HepG2 (cell line): ENCODE data around the gene MAFB. TPM values are rescaled to one million over a fixed set of nuclear protein-coding genes. Genes with fewer than 3 reads are reported as not detected.

Experiments used
- KLF16 ChIP-seq, 2 experiments: sonication (generic) in 1 of 2; formaldehyde crosslinking in 1 of 2; IDR thresholded peaks; 2 replicates each; pipeline versions ENCODE4 v1.6.1 to v1.8.0; 2016 to 2023; ENCODE audit warnings: missing genetic modification reagents in 2 of 2, missing compliant biosample characterization in 1 of 2
- MEIS1 ChIP-seq: sonication (generic); formaldehyde crosslinking; IDR thresholded peaks from 2 replicates; pipeline ENCODE4 v1.9.0; 2021; ENCODE audit warnings: mild to moderate bottlenecking, missing genetic modification reagents, moderate library complexity, borderline replicate concordance
- MEIS2 ChIP-seq: sonication (generic); formaldehyde crosslinking; IDR thresholded peaks from 2 replicates; pipeline ENCODE4 v1.9.0; 2021; ENCODE audit warnings: mild to moderate bottlenecking, missing genetic modification reagents
- NFKB2 ChIP-seq: sonication (generic); formaldehyde crosslinking; IDR thresholded peaks from 2 replicates; pipeline ENCODE4 v1.4.0; 2020; ENCODE audit warnings: missing genetic modification reagents, borderline replicate concordance
- RFX1 ChIP-seq: fragments of 450-650 bp; IDR thresholded peaks from 2 replicates; pipeline ENCODE4 v1.6.1; 2017
- ZKSCAN5 ChIP-seq: sonication (generic); formaldehyde crosslinking; IDR thresholded peaks from 2 replicates; pipeline ENCODE4 v1.5.1; 2020; ENCODE audit warnings: mild to moderate bottlenecking, missing genetic modification reagents
- ZNF678 ChIP-seq: sonication (generic); formaldehyde crosslinking; IDR thresholded peaks from 2 replicates; pipeline ENCODE4 v1.4.0; 2020; ENCODE audit warnings: mild to moderate bottlenecking, missing genetic modification reagents
- polyA plus RNA-seq, 8 experiments: library from polyadenylated mRNA; depleted of rRNA in 3 of 8; stranded (reverse) in 7 of 8; unstranded in 1 of 8; fragments of >200 nt; fragmentation: Illumina TruSeq in 4 of 8; extraction: Trizol in 4 of 8; gene quantifications; 2 replicates each; pipeline versions ENCODE4 v1.2.1 to v1.2.3, GENCODE V29; 2011 to 2016; ENCODE audit warnings: low read depth in 4 of 8, missing spikeins in 1 of 8, mixed read lengths in 1 of 8; ENCODE audit not compliant: insufficient read depth in 1 of 8
- total RNA-seq, 5 experiments: library from RNA; depleted of rRNA; stranded (reverse); fragments of >200 nt; fragmentation: Illumina TruSeq; extraction: Trizol; gene quantifications; 2 replicates each; pipeline ENCODE4 v1.2.3, GENCODE V29; 2016; ENCODE audit warnings: low read depth in 1 of 5
- TF ChIP-seq, protein P1 (sequence below): IDR thresholded peaks from 2 replicates; pipeline ENCODE4 v1.6.1; 2016; ENCODE audit warnings: low read depth, missing genetic modification reagents, missing compliant biosample characterization
- TF ChIP-seq, protein P2 (sequence below): sonication (generic); formaldehyde crosslinking; IDR thresholded peaks from 2 replicates; pipeline ENCODE4 v1.4.0; 2020; ENCODE audit warnings: missing genetic modification reagents, mild to moderate bottlenecking, borderline replicate concordance
- TF ChIP-seq, protein P3 (sequence below): sonication (generic); formaldehyde crosslinking; IDR thresholded peaks from 2 replicates; pipeline ENCODE4 v1.4.0; 2020; ENCODE audit warnings: missing genetic modification reagents, mild to moderate bottlenecking, borderline replicate concordance

The MAFB gene
- total and polyA plus RNA-seq, 2 of the 13 experiments (the other 11 are each of a cell fraction or from before 2014, with no cell fraction given): 0.08 to 0.11 TPM

DNA sequence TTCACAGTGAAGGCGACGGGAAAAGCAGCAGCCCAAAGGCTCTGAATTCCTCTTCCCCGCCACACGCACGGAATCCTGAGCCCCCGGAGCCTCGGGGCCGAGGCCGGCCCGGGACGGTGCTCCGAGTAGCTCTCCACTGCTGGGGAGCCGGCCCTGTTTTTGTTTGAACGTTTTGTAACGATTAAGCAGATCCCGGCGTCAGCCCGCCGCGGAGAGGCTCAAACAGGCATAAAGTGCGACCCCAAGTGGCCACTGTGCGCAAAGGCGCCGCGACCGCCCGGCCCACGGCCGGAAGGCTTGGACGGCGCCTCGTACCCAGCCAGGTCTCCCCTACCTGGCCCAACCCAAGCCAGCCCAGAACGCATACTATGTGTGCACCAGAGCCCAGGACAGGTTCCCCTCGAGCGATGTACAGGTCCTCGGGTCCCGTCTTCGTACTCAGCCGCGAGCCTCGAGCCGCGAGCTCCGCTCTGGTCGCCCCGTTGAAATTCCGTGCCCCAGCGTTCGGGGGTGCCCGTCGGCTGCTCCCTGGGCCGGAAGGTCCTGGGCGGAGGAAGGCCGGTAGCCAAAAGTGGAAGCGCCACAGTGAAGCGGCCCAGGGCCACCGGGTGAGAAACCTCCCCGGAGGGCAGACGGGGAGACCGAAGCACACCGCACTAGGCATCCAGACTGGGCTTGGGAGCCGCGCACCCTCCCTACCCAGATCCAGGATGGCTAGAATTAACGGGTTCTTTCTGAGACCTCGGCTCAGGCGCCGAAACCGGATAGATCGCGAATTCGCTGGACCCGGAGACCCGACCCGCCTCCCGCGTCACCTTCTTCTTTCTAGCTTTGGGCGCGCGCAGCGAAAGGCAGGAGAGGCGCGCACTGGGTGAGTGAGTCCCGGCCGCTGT is 1.2 kb upstream of the MAFB start (continued):
- TF ChIP-seq RFX1 (no peak), ZKSCAN5 (CRISPR knock-in tag) (no peak), ZNF678 (no peak), MEIS2 (CRISPR knock-in tag) (0 out of 2 replicates have a peak, but pooled peaks have one; percentile 11), NFKB2 (CRISPR knock-in tag) (peak; percentile 80; the same call in 1 of the 2 replicates), MEIS1 (CRISPR knock-in tag) (no peak), KLF16 (CRISPR knock-in tag; IDR thresholded peaks at IDR 0.05) (peak in 1 of 2 experiments; percentile 51; a peak in 1 of 4 replicates)
- TF ChIP-seq, protein P1, sequence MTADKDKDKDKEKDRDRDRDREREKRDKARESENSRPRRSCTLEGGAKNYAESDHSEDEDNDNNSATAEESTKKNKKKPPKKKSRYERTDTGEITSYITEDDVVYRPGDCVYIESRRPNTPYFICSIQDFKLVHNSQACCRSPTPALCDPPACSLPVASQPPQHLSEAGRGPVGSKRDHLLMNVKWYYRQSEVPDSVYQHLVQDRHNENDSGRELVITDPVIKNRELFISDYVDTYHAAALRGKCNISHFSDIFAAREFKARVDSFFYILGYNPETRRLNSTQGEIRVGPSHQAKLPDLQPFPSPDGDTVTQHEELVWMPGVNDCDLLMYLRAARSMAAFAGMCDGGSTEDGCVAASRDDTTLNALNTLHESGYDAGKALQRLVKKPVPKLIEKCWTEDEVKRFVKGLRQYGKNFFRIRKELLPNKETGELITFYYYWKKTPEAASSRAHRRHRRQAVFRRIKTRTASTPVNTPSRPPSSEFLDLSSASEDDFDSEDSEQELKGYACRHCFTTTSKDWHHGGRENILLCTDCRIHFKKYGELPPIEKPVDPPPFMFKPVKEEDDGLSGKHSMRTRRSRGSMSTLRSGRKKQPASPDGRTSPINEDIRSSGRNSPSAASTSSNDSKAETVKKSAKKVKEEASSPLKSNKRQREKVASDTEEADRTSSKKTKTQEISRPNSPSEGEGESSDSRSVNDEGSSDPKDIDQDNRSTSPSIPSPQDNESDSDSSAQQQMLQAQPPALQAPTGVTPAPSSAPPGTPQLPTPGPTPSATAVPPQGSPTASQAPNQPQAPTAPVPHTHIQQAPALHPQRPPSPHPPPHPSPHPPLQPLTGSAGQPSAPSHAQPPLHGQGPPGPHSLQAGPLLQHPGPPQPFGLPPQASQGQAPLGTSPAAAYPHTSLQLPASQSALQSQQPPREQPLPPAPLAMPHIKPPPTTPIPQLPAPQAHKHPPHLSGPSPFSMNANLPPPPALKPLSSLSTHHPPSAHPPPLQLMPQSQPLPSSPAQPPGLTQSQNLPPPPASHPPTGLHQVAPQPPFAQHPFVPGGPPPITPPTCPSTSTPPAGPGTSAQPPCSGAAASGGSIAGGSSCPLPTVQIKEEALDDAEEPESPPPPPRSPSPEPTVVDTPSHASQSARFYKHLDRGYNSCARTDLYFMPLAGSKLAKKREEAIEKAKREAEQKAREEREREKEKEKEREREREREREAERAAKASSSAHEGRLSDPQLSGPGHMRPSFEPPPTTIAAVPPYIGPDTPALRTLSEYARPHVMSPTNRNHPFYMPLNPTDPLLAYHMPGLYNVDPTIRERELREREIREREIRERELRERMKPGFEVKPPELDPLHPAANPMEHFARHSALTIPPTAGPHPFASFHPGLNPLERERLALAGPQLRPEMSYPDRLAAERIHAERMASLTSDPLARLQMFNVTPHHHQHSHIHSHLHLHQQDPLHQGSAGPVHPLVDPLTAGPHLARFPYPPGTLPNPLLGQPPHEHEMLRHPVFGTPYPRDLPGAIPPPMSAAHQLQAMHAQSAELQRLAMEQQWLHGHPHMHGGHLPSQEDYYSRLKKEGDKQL (CRISPR knock-in tag): no peak
- TF ChIP-seq, protein P2, sequence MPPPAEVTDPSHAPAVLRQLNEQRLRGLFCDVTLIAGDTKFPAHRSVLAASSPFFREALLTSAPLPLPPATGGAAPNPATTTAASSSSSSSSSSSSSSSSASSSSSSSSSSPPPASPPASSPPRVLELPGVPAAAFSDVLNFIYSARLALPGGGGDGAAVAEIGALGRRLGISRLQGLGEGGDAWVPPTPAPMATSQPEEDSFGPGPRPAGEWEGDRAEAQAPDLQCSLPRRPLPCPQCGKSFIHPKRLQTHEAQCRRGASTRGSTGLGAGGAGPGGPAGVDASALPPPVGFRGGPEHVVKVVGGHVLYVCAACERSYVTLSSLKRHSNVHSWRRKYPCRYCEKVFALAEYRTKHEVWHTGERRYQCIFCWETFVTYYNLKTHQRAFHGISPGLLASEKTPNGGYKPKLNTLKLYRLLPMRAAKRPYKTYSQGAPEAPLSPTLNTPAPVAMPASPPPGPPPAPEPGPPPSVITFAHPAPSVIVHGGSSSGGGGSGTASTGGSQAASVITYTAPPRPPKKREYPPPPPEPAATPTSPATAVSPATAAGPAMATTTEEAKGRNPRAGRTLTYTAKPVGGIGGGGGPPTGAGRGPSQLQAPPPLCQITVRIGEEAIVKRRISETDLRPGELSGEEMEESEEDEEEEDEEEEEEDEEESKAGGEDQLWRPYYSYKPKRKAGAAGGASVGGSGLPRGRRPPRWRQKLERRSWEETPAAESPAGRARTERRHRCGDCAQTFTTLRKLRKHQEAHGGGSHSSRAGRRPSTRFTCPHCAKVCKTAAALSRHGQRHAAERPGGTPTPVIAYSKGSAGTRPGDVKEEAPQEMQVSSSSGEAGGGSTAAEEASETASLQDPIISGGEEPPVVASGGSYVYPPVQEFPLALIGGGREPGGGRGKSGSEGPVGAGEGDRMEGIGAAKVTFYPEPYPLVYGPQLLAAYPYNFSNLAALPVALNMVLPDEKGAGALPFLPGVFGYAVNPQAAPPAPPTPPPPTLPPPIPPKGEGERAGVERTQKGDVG (CRISPR knock-in tag): no peak; the same call in 1 of the 2 replicates
- TF ChIP-seq, protein P3, sequence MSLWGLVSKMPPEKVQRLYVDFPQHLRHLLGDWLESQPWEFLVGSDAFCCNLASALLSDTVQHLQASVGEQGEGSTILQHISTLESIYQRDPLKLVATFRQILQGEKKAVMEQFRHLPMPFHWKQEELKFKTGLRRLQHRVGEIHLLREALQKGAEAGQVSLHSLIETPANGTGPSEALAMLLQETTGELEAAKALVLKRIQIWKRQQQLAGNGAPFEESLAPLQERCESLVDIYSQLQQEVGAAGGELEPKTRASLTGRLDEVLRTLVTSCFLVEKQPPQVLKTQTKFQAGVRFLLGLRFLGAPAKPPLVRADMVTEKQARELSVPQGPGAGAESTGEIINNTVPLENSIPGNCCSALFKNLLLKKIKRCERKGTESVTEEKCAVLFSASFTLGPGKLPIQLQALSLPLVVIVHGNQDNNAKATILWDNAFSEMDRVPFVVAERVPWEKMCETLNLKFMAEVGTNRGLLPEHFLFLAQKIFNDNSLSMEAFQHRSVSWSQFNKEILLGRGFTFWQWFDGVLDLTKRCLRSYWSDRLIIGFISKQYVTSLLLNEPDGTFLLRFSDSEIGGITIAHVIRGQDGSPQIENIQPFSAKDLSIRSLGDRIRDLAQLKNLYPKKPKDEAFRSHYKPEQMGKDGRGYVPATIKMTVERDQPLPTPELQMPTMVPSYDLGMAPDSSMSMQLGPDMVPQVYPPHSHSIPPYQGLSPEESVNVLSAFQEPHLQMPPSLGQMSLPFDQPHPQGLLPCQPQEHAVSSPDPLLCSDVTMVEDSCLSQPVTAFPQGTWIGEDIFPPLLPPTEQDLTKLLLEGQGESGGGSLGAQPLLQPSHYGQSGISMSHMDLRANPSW (CRISPR knock-in tag): no peak
